NAMALWA (cell line): ENCODE data around the gene AGFG2.

Source experiments
- DNase-seq: peaks from one replicate; pipeline ENCODE4 v3.0.0-alpha.2; 2015; ENCODE audit warnings: low spot score

The AGFG2 gene

DNA sequence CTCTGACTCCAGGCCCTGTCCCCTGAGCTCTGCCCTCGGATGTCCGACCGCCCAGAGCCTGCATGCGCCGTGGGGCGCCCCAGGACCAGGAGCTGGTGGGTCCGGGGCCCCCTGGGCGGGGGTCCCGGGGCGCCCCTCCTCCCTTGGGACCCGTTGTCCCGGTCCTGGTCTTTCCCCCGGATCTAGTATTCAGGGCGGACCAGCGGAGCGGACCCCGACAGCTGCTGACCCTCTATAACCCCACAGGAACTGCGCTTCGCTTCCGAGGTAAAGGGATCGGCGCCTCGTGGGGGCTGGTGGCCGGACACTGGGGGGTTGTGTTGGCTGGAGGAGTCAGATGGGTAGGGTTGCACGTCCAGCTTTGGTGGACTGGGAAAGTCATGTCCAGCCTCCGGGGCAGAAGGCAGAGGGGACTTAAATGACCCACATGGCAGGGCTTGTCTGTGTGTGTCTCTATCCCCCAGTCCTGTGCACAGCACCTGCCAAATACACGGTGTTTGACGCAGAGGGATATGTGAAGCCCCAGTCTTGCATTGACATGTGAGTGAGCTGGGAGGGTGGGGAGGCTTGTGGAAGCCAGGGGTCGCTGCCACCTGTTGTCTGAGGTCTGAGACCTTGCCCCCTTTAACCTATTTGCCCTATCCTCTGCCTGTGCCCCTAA lies 73.9 kb downstream of the AGFG2 start:
- peak; percentile 72 for DNase-seq

DNA sequence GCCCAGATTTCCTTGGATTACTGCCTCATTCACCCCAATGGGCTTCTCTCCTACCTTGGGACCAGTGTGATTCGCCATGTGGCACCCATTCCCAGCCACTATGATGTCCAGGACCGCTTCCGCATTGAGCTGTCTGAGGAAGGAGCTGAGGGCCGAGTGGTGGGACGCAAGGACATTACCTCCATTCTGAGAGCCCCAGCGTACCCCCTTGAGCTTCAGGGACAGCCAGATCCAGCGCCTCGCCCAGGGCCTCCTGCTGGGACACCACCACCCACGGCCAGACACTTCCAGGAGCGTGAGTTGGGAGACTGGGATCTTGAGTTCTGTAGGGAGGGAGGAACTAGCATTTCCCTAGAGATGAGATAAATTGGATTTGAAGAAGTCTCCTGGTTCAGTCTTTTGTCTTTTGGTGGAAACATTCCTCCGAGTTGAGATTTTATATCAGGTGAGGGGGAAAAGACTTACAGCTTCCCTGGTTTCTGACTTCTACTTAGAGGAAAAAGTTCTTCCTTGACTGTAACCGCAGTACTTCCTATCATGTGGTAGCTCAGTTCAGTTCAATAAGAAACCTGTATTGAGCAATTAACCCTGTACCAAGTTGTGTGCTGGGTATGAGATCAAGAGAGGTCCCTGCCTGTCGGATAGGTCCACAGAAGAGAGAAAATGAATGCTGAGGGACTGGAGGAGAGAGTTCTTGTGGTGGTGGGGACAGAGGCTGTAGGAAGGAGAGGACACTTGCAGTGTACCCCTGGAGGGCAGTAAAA lies 74.6 kb downstream of the AGFG2 start:
- no peak for DNase-seq

DNA sequence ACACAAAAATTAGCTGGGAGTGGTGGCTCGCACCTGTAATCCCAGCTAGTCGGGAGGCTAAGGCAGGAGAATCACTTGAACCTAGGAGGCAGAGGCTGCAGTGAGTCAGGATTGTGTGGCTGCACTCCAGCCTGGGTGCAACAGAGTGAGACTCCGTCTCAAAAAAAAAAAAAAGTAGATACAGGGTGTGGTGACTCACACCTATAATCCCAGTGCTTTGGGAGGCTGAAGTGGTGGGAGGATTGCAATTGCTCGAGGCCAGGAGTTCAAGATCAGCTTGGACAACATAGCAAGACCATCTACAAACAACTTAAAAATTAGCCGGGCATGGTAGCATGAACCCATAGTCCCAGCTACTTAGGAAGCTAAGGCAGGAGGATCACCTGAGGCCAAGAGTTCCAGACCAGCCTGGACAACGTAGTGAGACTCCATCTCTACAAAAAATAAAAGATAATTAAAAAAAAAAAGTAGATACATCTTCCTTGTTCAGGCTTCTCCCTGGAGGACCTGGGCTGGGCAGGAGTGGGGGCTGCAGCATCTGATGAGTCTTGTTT lies 75.4 kb downstream of the AGFG2 start:
- no peak for DNase-seq
